Activated naive CD8-positive, alpha-beta T cell treated with anti-CD3 and anti-CD28 coated beads, Interleukin-2, amount 50 U/mL, for 24 hours (primary cell): ENCODE results near the gene EHD4.

Experiments used
- ATAC-seq: fragments of 150-1000 bp; cut with Tn5 transposase; one replicate; pipeline ENCODE4 v1.10.0; 2021
- DNase-seq: peaks from one replicate; pipeline ENCODE4 v3.0.0; 2021
- H3K27ac Mint-ChIP-seq: one replicate; pipeline ENCODE4 v1.8.0; 2021; ENCODE audit warnings: mild to moderate bottlenecking, mixed read lengths
- H3K27me3 Mint-ChIP-seq: one replicate; pipeline ENCODE4 v1.8.0; 2021; ENCODE audit warnings: mixed read lengths
- H3K36me3 Mint-ChIP-seq: one replicate; pipeline ENCODE4 v1.8.0; 2021; ENCODE audit warnings: low read depth, mixed read lengths
- H3K4me1 Mint-ChIP-seq: one replicate; pipeline ENCODE4 v1.8.0; 2021; ENCODE audit warnings: mixed read lengths
- H3K4me3 Mint-ChIP-seq: one replicate; pipeline ENCODE4 v1.8.0; 2021; ENCODE audit warnings: mild to moderate bottlenecking, moderate library complexity, mixed read lengths
- H3K9me3 Mint-ChIP-seq: one replicate; pipeline ENCODE4 v1.8.0; 2021; ENCODE audit warnings: mixed read lengths

EHD4 gene

GRCh38 chr15:41922353-41922752 is 50.0 kb downstream of the EHD4 start:
- ATAC-seq (no peak), DNase-seq (no peak)
- Mint-ChIP-seq H3K4me1 (peaks cover 16% of the 10 kb centered on the region), H3K9me3 (no peaks in the 10 kb centered on the region), H3K27me3 (no peaks in the 10 kb centered on the region), H3K4me3 (no peak overlapping the region), H3K27ac (no peak overlapping the region), H3K36me3 (peaks cover 8% of the 10 kb centered on the region)

GRCh38 chr15:41921639-41922038 is 50.7 kb downstream of the EHD4 start:
- Mint-ChIP-seq H3K4me1 (peaks cover 11% of the 10 kb centered on the region), H3K27me3 (no peaks in the 10 kb centered on the region), H3K36me3 (peaks cover 7% of the 10 kb centered on the region), H3K9me3 (no peaks in the 10 kb centered on the region), H3K4me3 (no peak overlapping the region), H3K27ac (no peak overlapping the region)
- DNase-seq: no peak
- ATAC-seq: no peak

- Mint-ChIP-seq H3K36me3 (peaks cover 2% of the 10 kb centered on the region), H3K27me3 (no peaks in the 10 kb centered on the region), H3K4me3 (no peak overlapping the region), H3K9me3 (no peaks in the 10 kb centered on the region), H3K27ac (no peak overlapping the region), H3K4me1 (peaks cover 11% of the 10 kb centered on the region)
- ATAC-seq (no peak), DNase-seq (no peak)
Observed at GRCh38 chr15:41921167-41921566, 51.2 kb downstream of the EHD4 start.

GRCh38 chr15:41919954-41920538 is 52.3 kb downstream of the EHD4 start:
- Mint-ChIP-seq H3K4me3 (no peak overlapping the region), H3K27ac (no peak overlapping the region), H3K36me3 (peaks cover 5% of the 10 kb centered on the region), H3K4me1 (peaks cover 11% of the 10 kb centered on the region), H3K27me3 (no peaks in the 10 kb centered on the region), H3K9me3 (no peaks in the 10 kb centered on the region)
- DNase-seq (no peak), ATAC-seq (no peak)

- DNase-seq (no peak), ATAC-seq (no peak)
- Mint-ChIP-seq H3K4me1 (peaks cover 11% of the 10 kb centered on the region), H3K36me3 (peaks cover 7% of the 10 kb centered on the region), H3K27ac (no peak overlapping the region), H3K4me3 (no peak overlapping the region), H3K27me3 (no peaks in the 10 kb centered on the region), H3K9me3 (no peaks in the 10 kb centered on the region)
Observed at GRCh38 chr15:41919201-41919820, 53.0 kb downstream of the EHD4 start.

GRCh38 chr15:41918506-41919126 is 53.7 kb downstream of the EHD4 start:
- H3K27me3 Mint-ChIP-seq: no peaks in the 10 kb centered on the region

GRCh38 chr15:41917767-41918430 is 54.5 kb downstream of the EHD4 start:
- ATAC-seq (no peak), DNase-seq (no peak)
- Mint-ChIP-seq H3K27ac (no peak overlapping the region), H3K9me3 (no peaks in the 10 kb centered on the region), H3K4me3 (no peak overlapping the region), H3K4me1 (peaks cover 6% of the 10 kb centered on the region), H3K36me3 (peaks cover 10% of the 10 kb centered on the region), H3K27me3 (no peaks in the 10 kb centered on the region)

More at GRCh38 chr15:41918506-41919126, 53.7 kb downstream of the EHD4 start:
- Mint-ChIP-seq H3K4me3 (no peak overlapping the region), H3K4me1 (peaks cover 9% of the 10 kb centered on the region), H3K36me3 (peaks cover 7% of the 10 kb centered on the region), H3K9me3 (no peaks in the 10 kb centered on the region), H3K27ac (no peak overlapping the region)
- DNase-seq (no peak), ATAC-seq (no peak)

- Mint-ChIP-seq H3K27ac (no peak overlapping the region), H3K4me1 (peaks cover 6% of the 10 kb centered on the region), H3K27me3 (no peaks in the 10 kb centered on the region), H3K4me3 (no peak overlapping the region), H3K36me3 (peaks cover 10% of the 10 kb centered on the region), H3K9me3 (no peaks in the 10 kb centered on the region)
- DNase-seq (no peak), ATAC-seq (no peak)
Observed at GRCh38 chr15:41915255-41915994, 56.9 kb downstream of the EHD4 start.

GRCh38 chr15:41914411-41914810 is 57.9 kb downstream of the EHD4 start:
- peaks cover 6% of the 10 kb centered on the region for H3K4me1 Mint-ChIP-seq
- H3K27me3 Mint-ChIP-seq: no peaks in the 10 kb centered on the region
- ATAC-seq: no peak
- no peak for DNase-seq
- H3K9me3 Mint-ChIP-seq: no peaks in the 10 kb centered on the region
- H3K4me3 Mint-ChIP-seq: no peak overlapping the region
- H3K36me3 Mint-ChIP-seq: peaks cover 14% of the 10 kb centered on the region
- no peak overlapping the region for H3K27ac Mint-ChIP-seq

- no peak overlapping the region for H3K4me3 Mint-ChIP-seq
- H3K27me3 Mint-ChIP-seq: no peaks in the 10 kb centered on the region
- DNase-seq (no peak), ATAC-seq (no peak)
- no peaks in the 10 kb centered on the region for H3K9me3 Mint-ChIP-seq
- peaks cover 6% of the 10 kb centered on the region for H3K4me1 Mint-ChIP-seq
- H3K27ac Mint-ChIP-seq: no peak overlapping the region
- H3K36me3 Mint-ChIP-seq: peaks cover 15% of the 10 kb centered on the region
Observed at GRCh38 chr15:41913256-41913655, 59.1 kb downstream of the EHD4 start.

GRCh38 chr15:41911691-41912345 is 60.5 kb downstream of the EHD4 start:
- Mint-ChIP-seq H3K27ac (no peak overlapping the region), H3K4me1 (peaks cover 6% of the 10 kb centered on the region), H3K27me3 (no peaks in the 10 kb centered on the region), H3K36me3 (peaks cover 20% of the 10 kb centered on the region), H3K4me3 (no peak overlapping the region), H3K9me3 (no peaks in the 10 kb centered on the region)
- DNase-seq (no peak), ATAC-seq (no peak)

- no peak overlapping the region for H3K4me3 Mint-ChIP-seq
- H3K36me3 Mint-ChIP-seq: peaks cover 24% of the 10 kb centered on the region
- peak overlapping the region; percentile 10 for H3K27ac Mint-ChIP-seq
- H3K9me3 Mint-ChIP-seq: no peaks in the 10 kb centered on the region
- ATAC-seq (no peak), DNase-seq (no peak)
- no peaks in the 10 kb centered on the region for H3K27me3 Mint-ChIP-seq
- peaks cover 6% of the 10 kb centered on the region for H3K4me1 Mint-ChIP-seq
Observed at GRCh38 chr15:41908736-41909461, 63.5 kb downstream of the EHD4 start.

- H3K9me3 Mint-ChIP-seq: no peaks in the 10 kb centered on the region
- H3K27ac Mint-ChIP-seq: no peak overlapping the region
- DNase-seq (no peak), ATAC-seq (no peak)
- H3K27me3 Mint-ChIP-seq: no peaks in the 10 kb centered on the region
- peaks cover 27% of the 10 kb centered on the region for H3K36me3 Mint-ChIP-seq
- H3K4me3 Mint-ChIP-seq: no peak overlapping the region
- H3K4me1 Mint-ChIP-seq: peaks cover 6% of the 10 kb centered on the region
Observed at GRCh38 chr15:41907141-41907540, 65.2 kb downstream of the EHD4 start.
